HUDEP-2 (cell line): ENCODE measurements around the gene ATP5F1E.

Source experiments
- DNase-seq, 76 experiments: peaks; one replicate each; lab custom pipeline; 2025; ENCODE audit not compliant: unreplicated experiment in 76 of 76; lab: John Stamatoyannopoulos, UW

Gene ATP5F1E

GRCh38 chr20:58976061-58976730 lies 55.9 kb downstream of the ATP5F1E start:
- no peak for DNase-seq
